HepG2 (cell line): Measurements from ENCODE around the gene INO80B. TPM values are rescaled to one million over a fixed set of nuclear protein-coding genes. Genes with fewer than 3 reads are reported as not detected.

Source experiments
- CBFB ChIP-seq: sonication (generic); formaldehyde crosslinking; IDR thresholded peaks from 2 replicates; pipeline ENCODE4 v1.4.0; 2020; ENCODE audit warnings: missing genetic modification reagents
- CEBPZ ChIP-seq: IDR thresholded peaks from 2 replicates; pipeline ENCODE4 v1.6.1; 2012; ENCODE audit warnings: low read length, improper control_type of control experiment
- ESRRA ChIP-seq: sonication (generic); formaldehyde crosslinking; IDR thresholded peaks from 2 replicates; pipeline ENCODE4 v1.5.1; 2020; ENCODE audit warnings: mild to moderate bottlenecking, low read depth, missing genetic modification reagents
- KAT2B ChIP-seq: fragments of 150-350 bp; IDR thresholded peaks from 2 replicates; pipeline ENCODE4 v1.6.1; 2014; ENCODE audit warnings: low read depth, low read length, borderline replicate concordance
- MXD3 ChIP-seq: IDR thresholded peaks from 2 replicates; pipeline ENCODE4 v1.6.1; 2016; ENCODE audit warnings: mild to moderate bottlenecking, missing biosample characterization, missing genetic modification reagents
- NFE2L2 ChIP-seq: fragments of 150-350 bp; IDR thresholded peaks from 2 replicates; pipeline ENCODE4 v1.6.1; 2014; ENCODE audit warnings: low read length
- NR2C2 ChIP-seq: sonication (generic); formaldehyde crosslinking; IDR thresholded peaks from 2 replicates; pipeline ENCODE4 v1.4.0; 2020; ENCODE audit warnings: missing genetic modification reagents, mild to moderate bottlenecking, moderate library complexity, borderline replicate concordance
- ZBED4 ChIP-seq: sonication (generic); formaldehyde crosslinking; IDR thresholded peaks from 2 replicates; pipeline ENCODE4 v1.4.0; 2020; ENCODE audit warnings: missing genetic modification reagents, borderline replicate concordance
- ZBTB20 ChIP-seq: sonication (generic); formaldehyde crosslinking; IDR thresholded peaks from 2 replicates; pipeline ENCODE4 v1.8.1; 2023; ENCODE audit warnings: missing genetic modification reagents, low read depth, mild to moderate bottlenecking, borderline replicate concordance
- ZFAT ChIP-seq: sonication (generic); formaldehyde crosslinking; conservative IDR thresholded peaks from 2 replicates; pipeline ENCODE4 v1.8.1; 2023; ENCODE audit warnings: missing genetic modification reagents, inconsistent platforms
- ZNF260 ChIP-seq: sonication (generic); formaldehyde crosslinking; IDR thresholded peaks from 2 replicates; pipeline ENCODE4 v1.4.0; 2020; ENCODE audit warnings: missing genetic modification reagents, low read depth, mild to moderate bottlenecking, borderline replicate concordance
- ZNF501 ChIP-seq: sonication (generic); formaldehyde crosslinking; IDR thresholded peaks from 2 replicates; pipeline ENCODE4 v1.5.1; 2020; ENCODE audit warnings: mild to moderate bottlenecking, moderate library complexity, missing genetic modification reagents
- ZNF616 ChIP-seq: sonication (generic); formaldehyde crosslinking; IDR thresholded peaks from 2 replicates; pipeline ENCODE4 v1.5.0; 2020; ENCODE audit warnings: low read depth, mild to moderate bottlenecking, missing genetic modification reagents
- ZNF720 ChIP-seq: sonication (generic); formaldehyde crosslinking; IDR thresholded peaks from 2 replicates; pipeline ENCODE4 v1.4.0; 2020; ENCODE audit warnings: missing genetic modification reagents
- ZNF746 ChIP-seq: sonication (generic); formaldehyde crosslinking; IDR thresholded peaks from 2 replicates; pipeline ENCODE4 v1.8.0; 2022; ENCODE audit warnings: mild to moderate bottlenecking, missing genetic modification reagents
- polyA plus RNA-seq, 8 experiments: library from polyadenylated mRNA; depleted of rRNA in 3 of 8; stranded (reverse) in 7 of 8; unstranded in 1 of 8; fragments of >200 nt; fragmentation: Illumina TruSeq in 4 of 8; extraction: Trizol in 4 of 8; gene quantifications; 2 replicates each; pipeline versions ENCODE4 v1.2.1 to v1.2.3, GENCODE V29; 2011 to 2016; ENCODE audit warnings: low read depth in 4 of 8, missing spikeins in 1 of 8, mixed read lengths in 1 of 8; ENCODE audit not compliant: insufficient read depth in 1 of 8
- total RNA-seq, 5 experiments: library from RNA; depleted of rRNA; stranded (reverse); fragments of >200 nt; fragmentation: Illumina TruSeq; extraction: Trizol; gene quantifications; 2 replicates each; pipeline ENCODE4 v1.2.3, GENCODE V29; 2016; ENCODE audit warnings: low read depth in 1 of 5
- TF ChIP-seq, protein P1 (sequence below): IDR thresholded peaks from 2 replicates; pipeline ENCODE4 v1.4.0; 2020; ENCODE audit warnings: mild to moderate bottlenecking, missing genetic modification reagents
- TF ChIP-seq, protein P2 (sequence below): sonication (generic); formaldehyde crosslinking; IDR thresholded peaks from 2 replicates; pipeline ENCODE4 v1.8.0; 2022; ENCODE audit warnings: missing genetic modification reagents, low read depth, mild to moderate bottlenecking, borderline replicate concordance

The INO80B gene
- total and polyA plus RNA-seq, 2 of the 13 experiments (the other 11 are each of a cell fraction or from before 2014, with no cell fraction given), result 6.2 to 14.5 TPM

GRCh38 chr2:74447230-74447999 is 7.5 kb upstream of the INO80B start (continued):
- no peak for TF ChIP-seq ZNF260 (CRISPR knock-in tag)
- TF ChIP-seq, protein P1, sequence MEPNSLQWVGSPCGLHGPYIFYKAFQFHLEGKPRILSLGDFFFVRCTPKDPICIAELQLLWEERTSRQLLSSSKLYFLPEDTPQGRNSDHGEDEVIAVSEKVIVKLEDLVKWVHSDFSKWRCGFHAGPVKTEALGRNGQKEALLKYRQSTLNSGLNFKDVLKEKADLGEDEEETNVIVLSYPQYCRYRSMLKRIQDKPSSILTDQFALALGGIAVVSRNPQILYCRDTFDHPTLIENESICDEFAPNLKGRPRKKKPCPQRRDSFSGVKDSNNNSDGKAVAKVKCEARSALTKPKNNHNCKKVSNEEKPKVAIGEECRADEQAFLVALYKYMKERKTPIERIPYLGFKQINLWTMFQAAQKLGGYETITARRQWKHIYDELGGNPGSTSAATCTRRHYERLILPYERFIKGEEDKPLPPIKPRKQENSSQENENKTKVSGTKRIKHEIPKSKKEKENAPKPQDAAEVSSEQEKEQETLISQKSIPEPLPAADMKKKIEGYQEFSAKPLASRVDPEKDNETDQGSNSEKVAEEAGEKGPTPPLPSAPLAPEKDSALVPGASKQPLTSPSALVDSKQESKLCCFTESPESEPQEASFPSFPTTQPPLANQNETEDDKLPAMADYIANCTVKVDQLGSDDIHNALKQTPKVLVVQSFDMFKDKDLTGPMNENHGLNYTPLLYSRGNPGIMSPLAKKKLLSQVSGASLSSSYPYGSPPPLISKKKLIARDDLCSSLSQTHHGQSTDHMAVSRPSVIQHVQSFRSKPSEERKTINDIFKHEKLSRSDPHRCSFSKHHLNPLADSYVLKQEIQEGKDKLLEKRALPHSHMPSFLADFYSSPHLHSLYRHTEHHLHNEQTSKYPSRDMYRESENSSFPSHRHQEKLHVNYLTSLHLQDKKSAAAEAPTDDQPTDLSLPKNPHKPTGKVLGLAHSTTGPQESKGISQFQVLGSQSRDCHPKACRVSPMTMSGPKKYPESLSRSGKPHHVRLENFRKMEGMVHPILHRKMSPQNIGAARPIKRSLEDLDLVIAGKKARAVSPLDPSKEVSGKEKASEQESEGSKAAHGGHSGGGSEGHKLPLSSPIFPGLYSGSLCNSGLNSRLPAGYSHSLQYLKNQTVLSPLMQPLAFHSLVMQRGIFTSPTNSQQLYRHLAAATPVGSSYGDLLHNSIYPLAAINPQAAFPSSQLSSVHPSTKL (CRISPR knock-in tag), result peak; percentile 69; the same call in 1 of the 2 replicates
- no peak for TF ChIP-seq ZFAT
- no peak for TF ChIP-seq NR2C2
- TF ChIP-seq KAT2B, result no peak
- no peak for TF ChIP-seq NFE2L2
- no peak for TF ChIP-seq ESRRA (CRISPR knock-in tag)
- TF ChIP-seq ZNF616 (CRISPR knock-in tag), result no peak
- TF ChIP-seq ZNF501, result peak; percentile 61; the same call in 1 of the 2 replicates
- TF ChIP-seq CBFB (CRISPR knock-in tag), result no peak
- no peak for TF ChIP-seq CEBPZ
- TF ChIP-seq ZNF720 (CRISPR knock-in tag), result no peak
- TF ChIP-seq, protein P2, sequence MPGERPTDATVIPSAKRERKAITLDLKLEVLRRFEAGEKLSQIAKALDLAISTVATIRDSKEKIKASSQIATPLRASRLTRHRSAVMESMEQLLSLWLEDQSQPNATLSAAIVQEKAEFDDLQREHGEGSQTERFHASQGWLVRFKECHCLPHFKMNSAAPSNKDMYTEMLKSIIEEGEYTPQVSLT (CRISPR knock-in tag), result no peak
- TF ChIP-seq ZNF746 (CRISPR knock-in tag), result no peak
- no peak for TF ChIP-seq ZBTB20 (CRISPR knock-in tag)
- TF ChIP-seq MXD3 (CRISPR knock-in tag), result 0 out of 2 replicates have a peak, but pooled peaks have one; percentile 21
- no peak for TF ChIP-seq ZBED4 (CRISPR knock-in tag)
